Measurements from ENCODE around the gene CHAMP1.
"Not testable (repeated sequence)": the region's sequence is repeated elsewhere in the genome, so short reads cannot be mapped to it uniquely, and the experiment has no call there.

GRCh38 chr13:114333881-114334280, 19.6 kb downstream of the CHAMP1 start:
- TF ChIP-seq CTCF (conservative IDR thresholded peaks at IDR 0.05); EZH2 (IDR thresholded peaks at IDR 0.05; ENCODE audit: low read depth): not testable (repeated sequence)
